ENCODE results near the gene LHFPL6.

LHFPL6 gene

DNA sequence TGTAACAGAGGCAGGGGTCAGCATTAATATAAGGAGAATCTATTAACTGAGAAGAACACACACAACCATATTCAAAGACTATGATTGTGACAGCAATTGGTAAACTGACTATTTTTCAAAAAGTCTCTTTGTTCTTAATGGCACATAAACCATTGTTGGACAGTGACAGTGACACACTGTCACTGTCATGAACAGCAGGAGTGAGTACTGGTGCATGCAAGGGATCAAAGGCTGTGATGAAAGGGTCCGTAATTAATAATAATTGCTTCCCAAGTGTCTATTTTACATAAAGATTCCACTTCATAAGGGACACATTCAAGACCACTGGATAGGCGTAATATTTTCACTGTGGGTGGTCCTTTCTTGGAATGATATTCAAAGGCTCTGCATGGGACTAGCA lies 50.7 kb downstream of the LHFPL6 start:
- DNase-seq = no peak

GRCh38 chr13:39550931-39551330 lies 52.1 kb downstream of the LHFPL6 start:
- no peak for DNase-seq

DNA sequence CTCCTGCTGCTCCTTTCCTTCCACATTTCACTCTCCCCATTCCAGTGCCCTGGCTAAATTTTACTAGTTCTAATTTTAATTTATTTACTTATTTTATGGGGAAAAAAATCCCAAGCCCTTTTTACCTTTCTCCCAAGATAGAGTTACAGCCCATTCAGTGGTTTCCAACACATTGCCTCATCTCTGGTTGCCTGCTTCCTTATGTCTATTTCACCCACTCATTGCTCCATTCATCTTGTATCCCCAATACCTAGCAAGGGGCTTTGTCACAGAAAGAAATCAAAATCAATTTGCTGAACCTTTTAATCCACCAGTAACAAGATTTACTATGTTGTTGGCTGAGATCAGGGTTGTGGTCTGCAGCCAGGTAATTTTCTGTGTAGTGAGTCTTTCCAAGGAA lies 55.9 kb downstream of the LHFPL6 start:
- no peak for DNase-seq

DNA sequence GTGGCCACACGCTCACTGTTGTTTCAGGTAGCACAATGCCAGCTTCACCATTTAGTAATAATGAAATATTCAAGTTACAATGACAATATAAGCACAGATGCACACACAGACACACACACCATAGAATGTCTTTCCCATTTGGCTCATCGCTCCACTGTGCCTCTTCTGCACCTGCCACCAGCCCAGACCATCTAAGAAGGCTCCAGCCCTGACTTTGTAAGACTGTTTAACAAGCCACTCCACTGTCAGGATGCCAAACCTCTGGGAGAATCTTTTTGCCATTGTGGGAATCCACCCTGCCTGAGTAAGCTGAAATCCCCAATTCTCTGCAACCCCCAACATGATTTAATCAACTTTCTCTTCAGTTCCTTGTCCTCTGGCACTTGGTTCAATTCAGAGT lies 60.6 kb downstream of the LHFPL6 start:
- no peak for DNase-seq

DNA sequence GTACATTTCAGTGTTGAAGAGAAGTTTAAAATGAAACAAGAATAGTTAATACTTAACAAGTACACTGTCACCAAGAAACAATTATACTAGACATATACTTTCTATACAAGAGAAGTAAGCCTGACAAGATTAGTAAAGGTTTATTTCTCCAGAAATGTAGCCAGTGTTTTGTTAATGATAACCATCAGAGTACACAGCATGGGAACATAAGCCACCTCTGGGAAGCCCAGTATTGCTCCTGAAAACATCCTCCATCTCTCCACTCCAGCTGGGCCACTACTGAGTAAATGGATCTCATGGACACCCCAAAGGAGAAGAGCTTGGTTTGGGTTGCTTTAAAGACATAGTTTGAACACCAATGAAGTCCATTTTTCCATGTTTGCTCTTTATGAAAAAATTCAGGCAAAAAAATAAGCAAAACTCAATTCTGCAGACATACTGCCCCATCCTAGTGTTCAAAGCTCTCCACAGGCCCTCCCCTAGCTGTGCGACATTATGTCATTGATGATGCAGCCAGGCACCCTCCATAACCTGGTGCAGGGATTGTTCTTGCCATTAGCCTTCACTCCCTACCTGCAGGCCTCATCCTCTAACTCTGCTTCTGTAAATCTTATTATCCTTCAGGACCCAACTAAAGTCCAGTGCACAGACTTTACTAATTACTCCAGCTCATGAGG lies 61.9 kb downstream of the LHFPL6 start:
- no peak for DNase-seq

GRCh38 chr13:39538816-39539790 lies 63.9 kb downstream of the LHFPL6 start:
- peak; percentile 66 for DNase-seq

GRCh38 chr13:39536906-39537305 lies 66.1 kb downstream of the LHFPL6 start:
- peak; percentile 61 for DNase-seq

- no peak for DNase-seq
Measured at GRCh38 chr13:39536274-39536673, 66.7 kb downstream of the LHFPL6 start.

GRCh38 chr13:39533651-39534150 lies 69.3 kb downstream of the LHFPL6 start:
- no peak for DNase-seq

DNA sequence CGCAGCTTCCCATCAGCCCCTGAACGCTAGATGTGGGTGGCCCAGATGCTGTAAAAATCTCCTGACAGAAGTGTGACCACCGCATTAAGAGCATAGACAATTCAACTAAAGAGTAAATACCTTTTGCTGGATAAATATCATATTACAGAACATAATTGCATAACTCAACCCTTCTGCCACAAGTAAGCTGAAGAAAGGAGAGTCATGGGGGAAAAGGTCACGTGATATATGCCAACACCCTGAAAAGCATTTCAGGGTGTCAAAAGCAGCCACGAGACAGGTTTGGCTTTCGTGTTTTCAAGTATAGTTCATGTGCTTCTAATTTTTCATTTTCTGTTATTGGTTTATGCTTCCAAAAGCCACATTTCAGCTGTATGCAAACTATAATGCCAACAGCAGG lies 71.3 kb downstream of the LHFPL6 start:
- DNase-seq = peak; percentile 41

DNA sequence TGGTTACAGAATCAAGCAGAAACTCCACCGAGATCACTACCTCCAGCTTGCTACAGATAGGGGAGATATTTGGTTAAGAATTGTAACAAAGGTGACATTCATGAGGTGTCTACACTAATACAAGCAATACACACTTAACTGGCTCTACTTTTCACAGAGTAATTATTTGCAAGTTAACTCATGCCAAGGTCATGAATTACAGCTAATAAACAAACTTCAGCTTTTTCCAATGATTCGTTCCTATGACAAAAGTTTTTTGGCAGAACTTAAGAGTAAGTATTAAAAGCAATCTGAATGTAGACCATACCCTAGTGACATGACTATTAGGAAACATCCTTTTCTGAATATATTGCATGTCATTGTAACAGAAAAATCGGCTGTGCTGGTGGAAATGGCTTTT lies 72.1 kb downstream of the LHFPL6 start:
- no peak for DNase-seq

DNA sequence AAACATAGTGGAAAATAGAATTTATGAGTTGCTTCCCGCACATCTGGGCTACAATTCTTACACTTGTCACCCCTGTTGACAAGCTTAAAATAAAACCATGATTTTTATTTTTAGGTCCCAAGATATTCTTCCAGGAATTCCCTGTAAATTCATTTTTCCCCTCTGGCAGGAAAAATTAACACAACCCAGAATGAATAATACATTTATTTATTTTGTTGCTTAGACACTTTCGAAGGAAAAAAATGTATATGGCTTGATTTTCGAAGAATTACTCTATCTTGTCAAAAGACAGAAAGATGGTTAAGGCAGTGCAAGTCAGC lies 74.4 kb downstream of the LHFPL6 start:
- DNase-seq = no peak

DNA sequence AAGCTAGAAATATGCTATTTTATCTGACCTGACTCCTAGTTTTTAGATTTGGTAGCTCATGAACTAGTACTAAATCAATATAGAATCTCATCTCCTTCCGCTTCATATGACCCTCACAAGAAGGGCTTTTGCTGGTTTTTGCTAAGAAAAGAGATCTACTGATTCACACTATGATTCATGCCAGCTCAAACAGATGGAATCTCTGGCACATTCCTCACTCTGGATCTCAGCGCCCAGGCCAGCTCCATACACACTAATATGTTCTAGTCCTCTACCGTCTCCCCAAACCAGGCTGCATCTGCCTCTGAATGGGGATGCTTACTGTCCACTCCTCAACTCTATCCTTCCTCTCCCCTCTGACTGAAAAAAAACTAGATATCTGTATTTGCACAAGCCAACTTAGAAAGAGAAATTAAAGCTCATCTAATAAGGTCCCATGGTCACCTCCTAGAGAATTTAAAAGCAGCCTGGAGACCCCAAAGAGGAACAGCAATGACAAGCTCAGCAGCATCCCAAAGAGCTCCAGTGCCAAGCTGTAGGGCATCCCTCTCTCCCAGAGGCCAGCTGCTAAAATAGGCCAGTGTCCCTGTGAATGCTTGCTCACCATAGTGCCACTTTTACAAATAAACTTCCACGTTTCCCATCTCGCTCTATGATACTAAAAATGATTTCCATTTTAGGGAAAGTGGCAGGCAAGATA lies 74.9 kb downstream of the LHFPL6 start:
- DNase-seq = peak; percentile 94

GRCh38 chr13:39527301-39527700 lies 75.7 kb downstream of the LHFPL6 start:
- no peak for DNase-seq

- DNase-seq = no peak
Measured at GRCh38 chr13:39526499-39526898, 76.5 kb downstream of the LHFPL6 start.

GRCh38 chr13:39525506-39525905 lies 77.5 kb downstream of the LHFPL6 start:
- no peak for DNase-seq

DNA sequence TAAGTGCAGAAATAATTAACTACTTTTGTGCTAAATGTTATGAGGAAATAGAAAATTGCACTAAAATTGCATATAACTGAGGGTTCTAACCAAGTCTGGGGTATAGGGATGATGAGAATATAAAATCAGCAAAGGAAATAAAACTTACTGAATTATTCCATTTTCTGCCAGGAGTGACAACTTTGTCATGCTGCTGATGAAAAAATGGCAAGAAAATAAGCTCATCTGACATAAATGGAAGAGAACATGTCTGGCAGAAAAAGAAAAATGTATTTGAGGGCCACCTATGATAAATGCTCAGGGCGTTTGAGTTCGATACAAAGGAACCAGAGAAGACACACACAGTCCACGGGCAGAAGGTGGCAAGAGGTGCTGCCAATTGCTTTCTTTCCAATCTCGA lies 78.2 kb downstream of the LHFPL6 start:
- no peak for DNase-seq

GRCh38 chr13:39522329-39522728 lies 80.7 kb downstream of the LHFPL6 start:
- DNase-seq = no peak

DNA sequence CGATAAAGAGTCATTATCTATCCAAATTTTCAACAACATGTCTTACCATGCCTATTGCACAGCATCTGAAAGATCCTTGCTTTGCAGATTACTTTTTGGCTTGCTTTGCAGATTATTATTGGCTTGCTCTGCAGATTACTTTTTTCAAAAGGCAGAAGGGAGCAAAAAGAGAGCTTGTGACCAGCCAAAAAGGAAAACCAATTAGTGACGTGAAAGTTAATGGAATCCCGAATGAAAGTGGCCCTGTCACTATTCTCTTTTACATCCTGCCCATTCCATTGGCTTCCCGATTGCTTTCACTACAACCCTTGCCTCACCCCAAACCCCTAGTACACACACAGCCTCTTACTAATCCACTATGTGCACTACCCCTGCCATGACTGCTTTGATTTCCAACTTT lies 81.3 kb downstream of the LHFPL6 start:
- DNase-seq = no peak

DNA sequence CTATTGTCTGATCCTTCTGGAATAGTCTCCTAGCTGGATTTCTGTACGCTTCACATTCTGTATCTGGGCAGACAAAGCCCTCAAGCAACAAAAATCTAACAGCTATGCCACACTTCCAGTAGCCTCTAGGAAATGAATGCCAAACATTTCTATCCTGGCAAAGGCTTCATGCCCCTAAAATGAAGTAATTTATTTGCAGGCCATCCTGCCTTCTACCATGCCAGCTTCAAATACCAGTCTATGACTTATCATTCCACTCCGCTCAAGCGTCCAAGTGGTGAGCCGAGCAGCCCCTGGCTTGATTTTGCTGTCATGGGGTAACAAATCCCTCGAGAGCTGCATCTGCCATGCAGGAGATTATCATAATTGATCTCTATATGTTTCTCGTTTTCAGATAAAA lies 86.9 kb downstream of the LHFPL6 start:
- DNase-seq = no peak

GRCh38 chr13:39515224-39515714 lies 87.7 kb downstream of the LHFPL6 start:
- DNase-seq = no peak

- DNase-seq = no peak
Measured at GRCh38 chr13:39512687-39513086, 90.3 kb downstream of the LHFPL6 start.

GRCh38 chr13:39510316-39510695 lies 92.7 kb downstream of the LHFPL6 start:
- DNase-seq = no peak
